ENCODE results near the gene HNRNPA3. TPM values are rescaled to one million over a fixed set of nuclear protein-coding genes. Genes with fewer than 3 reads are reported as not detected.

Gene HNRNPA3
- total RNA-seq, 1 experiment from 2014 or later = 328 TPM

- Histone ChIP-seq H3K9me2 (ENCODE audit: insufficient read depth) (no peaks in the 10 kb centered on the region), H3K4me3 (replicated peaks in 1 of 2; ENCODE audit: low read depth in 1 of 2, low read length in 2 of 2) (no peak overlapping the region), H3K4me2 (ENCODE audit: low read length) (no peak overlapping the region), H3K79me2 (ENCODE audit: insufficient read depth, low read length) (no peaks in the 10 kb centered on the region; the same call in 1 of the 2 replicates), H3K4me1 (ENCODE audit: control insufficient read depth in 1 of 2, insufficient read depth in 2 of 2, low read length in 2 of 2) (no peaks in the 10 kb centered on the region), H3K36me3 (ENCODE audit: control insufficient read depth in 1 of 2, insufficient read depth in 2 of 2, low read length in 2 of 2) (no peaks in the 10 kb centered on the region), H3K27me3 (ENCODE audit: insufficient read depth, low read length) (no peaks in the 10 kb centered on the region), H3K9ac (ENCODE audit: low read length) (no peak overlapping the region), H3K27ac (ENCODE audit: low read depth, low read length) (no peak overlapping the region), H4K20me1 (ENCODE audit: insufficient read depth) (no peaks in the 10 kb centered on the region), H2AFZ (ENCODE audit: low read depth, low read length, poor library complexity, severe bottlenecking) (no peak overlapping the region), H3K9me3 (ENCODE audit: control insufficient read depth in 1 of 2, insufficient read depth in 1 of 2, low read depth in 1 of 2, low read length in 2 of 2) (no peaks in the 10 kb centered on the region)
- DNase-seq (ENCODE audit: low read depth, low spot score) (no peak), ATAC-seq (no peak)
- CTCF ChIA-PET = interaction anchor here (1.3 kb wide), 1 partner anchor 37 kb away, joined by 5 read pairs; no protein-coding TSS in a partner anchor
- RAD21 ChIA-PET (ENCODE audit: low non-redundant PET in 1 of 2, low total read pairs in 2 of 2, uncharacterized antibody in 2 of 2, unreplicated experiment in 2 of 2) = no interaction called here
- intact Hi-C loops (cut with micrococcal nuclease) = no loop called here
- BruUV-seq (replicated peaks) = no TSS peak
- TF ChIP-seq TCF7L2 (IDR thresholded peaks at IDR 0.05; ENCODE audit: borderline replicate concordance, extremely low read depth, insufficient read depth, insufficient read length) (no peak), ZBTB33 (IDR thresholded peaks at IDR 0.05; ENCODE audit: extremely low read depth, insufficient replicate concordance, low read length) (no peak), CBX3 (IDR thresholded peaks at IDR 0.05; ENCODE audit: low read depth) (no peak), CEBPB (IDR thresholded peaks at IDR 0.05; ENCODE audit: low read depth) (no peak), POLR2A (IDR thresholded peaks at IDR 0.05; ENCODE audit: borderline replicate concordance, extremely low read depth, insufficient read depth, insufficient read length) (no peak), SRF (IDR thresholded peaks at IDR 0.05; ENCODE audit: low read depth) (no peak), ZFX (IDR thresholded peaks at IDR 0.05) (no peak), ATF3 (IDR thresholded peaks at IDR 0.05) (no peak), YY1 (IDR thresholded peaks at IDR 0.05; ENCODE audit: extremely low read depth, insufficient replicate concordance, low read depth, low read length) (no peak), FOSL1 (IDR thresholded peaks at IDR 0.05; ENCODE audit: low read depth) (no peak), JUND (IDR thresholded peaks at IDR 0.05) (no peak), POLR2AphosphoS5 (IDR thresholded peaks at IDR 0.05; ENCODE audit: low read depth, low read length) (no peak), EZH2phosphoT487 (IDR thresholded peaks at IDR 0.05; ENCODE audit: borderline replicate concordance) (no peak), REST (IDR thresholded peaks at IDR 0.05; ENCODE audit: low read depth) (no peak), SIN3A (IDR thresholded peaks at IDR 0.05; ENCODE audit: low read depth) (no peak), EGR1 (IDR thresholded peaks at IDR 0.05; ENCODE audit: low read depth) (no peak), RAD21 (IDR thresholded peaks at IDR 0.05; ENCODE audit: low read depth) (no peak), MAX (IDR thresholded peaks at IDR 0.05) (no peak), EZH2 (IDR thresholded peaks at IDR 0.05) (no peak)
- POLR2A ChIA-PET = interaction anchor here (3.1 kb wide), 1 partner anchor 10 kb away, joined by 15 read pairs; the partner anchor contains the start of gene HNRNPA3
These were observed 10.7 kb upstream of the HNRNPA3 start for GRCh38 chr2:177201919-177202346.
